Ramos (cell line): ENCODE data around the gene AFF1.
"Not testable (repeated sequence)": the region's sequence is repeated elsewhere in the genome, so short reads cannot be mapped to it uniquely, and the experiment has no call there.

Source experiments
- in situ Hi-C: fragments of 300-500 bp; cut with MboI; formaldehyde crosslinking; loops from one replicate; pipeline ENCODE4 v1.14.3; 2022; ENCODE audit warnings: low sequenced_read_pairs; ENCODE audit not compliant: unreplicated experiment

AFF1 gene

GRCh38 chr4:87120411-87121162 is 185.8 kb downstream of the AFF1 start:
- in situ Hi-C loops = no loop called here

- in situ Hi-C loops = no loop called here
These were observed 186.7 kb downstream of the AFF1 start for GRCh38 chr4:87121341-87122065.

- in situ Hi-C loops = no loop called here
These were observed 187.4 kb downstream of the AFF1 start for GRCh38 chr4:87122252-87122651.

- in situ Hi-C loops = no loop called here
These were observed 191.2 kb downstream of the AFF1 start for GRCh38 chr4:87126056-87126455.

GRCh38 chr4:87128006-87128705 is 193.3 kb downstream of the AFF1 start:
- in situ Hi-C loops = no loop called here

- in situ Hi-C loops = no loop called here
These were observed 194.9 kb downstream of the AFF1 start for GRCh38 chr4:87129681-87130080.

- in situ Hi-C loops = no loop called here
These were observed 196.3 kb downstream of the AFF1 start for GRCh38 chr4:87130985-87131703.

GRCh38 chr4:87132035-87132434 is 197.2 kb downstream of the AFF1 start:
- in situ Hi-C loops = no loop called here

GRCh38 chr4:87133183-87133582 is 198.4 kb downstream of the AFF1 start:
- in situ Hi-C loops = no loop called here

GRCh38 chr4:87134122-87134521 is 199.3 kb downstream of the AFF1 start:
- in situ Hi-C loops = no loop called here

GRCh38 chr4:87141428-87141827 is 206.6 kb downstream of the AFF1 start:
- in situ Hi-C loops = no loop called here

- in situ Hi-C loops = no loop called here
These were observed 209.5 kb downstream of the AFF1 start for GRCh38 chr4:87144356-87144755.

- in situ Hi-C loops = not testable (repeated sequence)
These were observed 211.1 kb downstream of the AFF1 start for GRCh38 chr4:87145934-87146333.

GRCh38 chr4:87147116-87147515 is 212.3 kb downstream of the AFF1 start:
- in situ Hi-C loops = no loop called here

GRCh38 chr4:87150498-87151261 is 215.9 kb downstream of the AFF1 start:
- in situ Hi-C loops = loop anchor here (5.0 kb wide), 1 partner anchor 82 kb away; no protein-coding TSS in a partner anchor

- in situ Hi-C loops = loop anchor here (5.0 kb wide), 1 partner anchor 81 kb away; no protein-coding TSS in a partner anchor
These were observed 216.9 kb downstream of the AFF1 start for GRCh38 chr4:87151730-87152129.

GRCh38 chr4:87152310-87153041 is 217.7 kb downstream of the AFF1 start:
- in situ Hi-C loops = loop anchor here (5.0 kb wide), 1 partner anchor 80 kb away; no protein-coding TSS in a partner anchor

- in situ Hi-C loops = loop anchor here (5.0 kb wide), 1 partner anchor 79 kb away; no protein-coding TSS in a partner anchor
These were observed 218.5 kb downstream of the AFF1 start for GRCh38 chr4:87153078-87153870.
